T-helper 1 cell (primary cell): Measurements from ENCODE around the gene GLS.
"Not testable (repeated sequence)": the region's sequence is repeated elsewhere in the genome, so short reads cannot be mapped to it uniquely, and the experiment has no call there.

Experiments used
- DNase-seq, 5 donors: peaks; one replicate each; pipeline ENCODE4 v3.0.0-alpha.2; 2012 to 2020

The GLS gene

GRCh38 chr2:190973262-190973661 lies 92.6 kb downstream of the GLS start:
- DNase-seq: no peak

- DNase-seq: no peak
Observed at GRCh38 chr2:190973726-190974628, 93.4 kb downstream of the GLS start.

- DNase-seq: no peak
Observed at GRCh38 chr2:190974629-190975361, 94.2 kb downstream of the GLS start.

DNA sequence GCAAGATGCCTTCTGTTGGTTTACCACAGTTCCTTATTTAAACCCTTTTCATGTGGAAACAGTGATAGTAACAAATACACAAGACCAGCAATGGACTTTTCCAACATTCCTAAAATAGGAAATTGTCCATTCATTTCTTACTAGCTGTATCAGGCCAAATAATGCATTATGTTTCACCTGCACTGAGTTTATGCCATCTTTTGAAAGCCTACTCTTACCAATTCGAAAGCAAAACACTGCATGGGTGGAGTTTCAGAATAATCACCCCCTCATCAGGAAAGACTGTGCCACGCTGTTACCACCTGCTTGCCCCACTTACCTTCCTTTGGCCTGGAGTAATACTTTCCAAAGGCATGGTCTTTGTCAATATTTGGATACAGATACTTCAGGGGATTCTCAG lies 95.9 kb downstream of the GLS start:
- DNase-seq: no peak

GRCh38 chr2:190977505-190977904 lies 96.9 kb downstream of the GLS start:
- no peak for DNase-seq

- no peak for DNase-seq
Observed at GRCh38 chr2:190978389-190979053, 97.9 kb downstream of the GLS start.

GRCh38 chr2:190979906-190980629 lies 99.4 kb downstream of the GLS start:
- no peak for DNase-seq

GRCh38 chr2:190980630-190981209 lies 100.1 kb downstream of the GLS start:
- DNase-seq: no peak

DNA sequence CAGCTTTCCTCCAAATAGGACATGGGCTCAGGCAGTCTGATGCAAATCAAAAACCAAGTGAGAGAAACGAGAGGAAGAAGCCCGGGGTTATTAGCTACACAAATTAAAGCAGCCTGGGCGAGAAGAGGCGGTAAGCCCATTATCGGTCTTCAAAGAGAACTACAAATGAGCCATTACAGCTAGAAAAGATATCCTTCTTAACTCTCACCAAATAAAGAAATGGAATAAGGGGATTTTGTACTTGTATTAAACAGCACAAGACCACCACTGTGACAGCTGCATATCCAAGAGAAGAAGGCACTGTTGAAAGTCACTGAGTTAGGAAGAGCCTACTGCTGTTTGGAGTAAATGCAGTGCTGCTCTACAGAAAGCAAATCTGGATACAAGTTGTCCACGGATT lies 100.7 kb downstream of the GLS start:
- no peak for DNase-seq

DNA sequence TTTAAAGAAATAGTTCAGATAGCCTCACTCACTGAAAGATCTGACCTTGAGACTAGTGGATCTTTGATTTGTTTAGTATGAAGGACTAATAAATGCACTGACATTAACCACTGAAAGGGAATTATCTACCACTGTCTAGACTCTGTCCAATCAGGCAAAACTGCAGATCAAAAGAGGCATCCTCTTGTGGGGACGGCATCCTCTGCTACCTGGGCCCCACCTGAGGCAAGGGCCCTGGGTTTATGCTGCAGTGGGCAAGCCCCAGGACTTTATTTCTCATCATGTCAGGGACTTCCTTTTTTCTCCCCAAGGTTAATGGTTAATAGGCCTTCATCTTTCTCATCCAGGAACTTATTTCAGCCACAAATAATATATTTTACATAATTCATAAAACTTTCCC lies 101.1 kb downstream of the GLS start:
- DNase-seq: no peak

GRCh38 chr2:190982262-190983034 lies 101.8 kb downstream of the GLS start:
- no peak for DNase-seq

GRCh38 chr2:190984595-190984994 lies 104.0 kb downstream of the GLS start:
- peak in 1 of 5 donors; percentile 62 for DNase-seq

GRCh38 chr2:190986221-190986953 lies 105.8 kb downstream of the GLS start:
- DNase-seq: no peak

DNA sequence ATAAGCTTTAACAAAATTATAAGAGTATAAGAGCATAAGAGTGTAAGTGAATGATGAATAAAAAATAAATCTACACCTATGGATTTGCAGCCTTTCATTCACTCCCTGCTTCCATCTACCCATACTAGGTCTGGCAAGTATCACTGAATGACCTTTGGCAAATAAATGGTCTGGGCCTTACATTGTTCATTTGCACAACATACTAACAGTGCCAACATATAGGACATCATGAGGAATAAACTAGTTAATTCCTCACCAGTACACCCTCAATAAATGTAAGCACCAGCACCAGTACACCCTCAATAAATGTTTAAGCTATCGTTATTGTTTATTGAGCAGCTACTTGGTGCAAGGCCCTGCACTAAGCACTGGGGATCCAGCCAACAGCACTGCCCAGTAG lies 106.5 kb downstream of the GLS start:
- no peak for DNase-seq

- DNase-seq: no peak
Observed at GRCh38 chr2:190987938-190988337, 107.3 kb downstream of the GLS start.

GRCh38 chr2:190988910-190989309 lies 108.3 kb downstream of the GLS start:
- no peak for DNase-seq

GRCh38 chr2:190990132-190990531 lies 109.5 kb downstream of the GLS start:
- no peak for DNase-seq

DNA sequence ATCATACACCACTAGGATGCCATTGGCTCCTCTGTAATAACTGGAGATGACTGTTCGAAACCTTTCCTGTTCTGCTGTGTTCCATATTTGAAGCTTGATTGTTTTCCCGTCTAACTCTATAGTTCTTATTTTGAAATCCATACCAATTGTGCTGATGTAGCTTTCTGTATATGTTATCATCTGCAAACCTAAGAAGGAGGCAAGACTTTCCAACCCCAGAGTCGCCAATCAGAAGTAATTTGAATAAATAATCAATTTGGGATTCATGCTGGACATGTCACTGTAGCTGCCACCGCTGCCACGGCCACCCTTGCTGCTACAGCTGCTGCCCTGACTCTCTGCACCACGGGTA lies 112.6 kb downstream of the GLS start:
- no peak for DNase-seq

- DNase-seq: no peak
Observed at GRCh38 chr2:190994148-190994547, 113.5 kb downstream of the GLS start.

GRCh38 chr2:190995315-190995714 lies 114.7 kb downstream of the GLS start:
- DNase-seq: not testable (repeated sequence)
